Keratinocyte (primary cell): Measurements from ENCODE around the gene CCR6. TPM values are rescaled to one million over a fixed set of nuclear protein-coding genes. Genes with fewer than 3 reads are reported as not detected.

Experiments used
- DNase-seq: peaks from one replicate; pipeline ENCODE4 v3.0.0-alpha.2; 2011; ENCODE audit warnings: low read depth, missing footprints, low spot score
- FAIRE-seq: peaks from 2 replicates; lab custom pipeline; 2011; peaks lifted over from hg19 to GRCh38; lab: Jason Lieb, UNC
- H2AFZ ChIP-seq: 2 replicates; pipeline ENCODE4 v1.6.0; 2012; ENCODE audit warnings: low read length, control low read depth, inconsistent platforms; ENCODE audit not compliant: control insufficient read depth
- H3K27ac ChIP-seq: 2 replicates; pipeline ENCODE4 v1.5.1; 2011; ENCODE audit warnings: low read length; ENCODE audit not compliant: control insufficient read depth, insufficient read depth
- H3K27me3 ChIP-seq: 3 replicates; pipeline ENCODE4 v1.6.0; 2011; ENCODE audit warnings: low read length; ENCODE audit not compliant: control insufficient read depth, insufficient read depth; ENCODE audit errors: extremely low read depth
- H3K36me3 ChIP-seq, 2 experiments: 2 replicates in 1 of 2; 3 replicates in 1 of 2; pipeline ENCODE4 v1.5.1; 2011; ENCODE audit warnings: low read length in 2 of 2, mild to moderate bottlenecking in 1 of 2; ENCODE audit not compliant: control insufficient read depth in 2 of 2, insufficient read depth in 2 of 2; ENCODE audit errors: extremely low read depth in 1 of 2
- H3K4me1 ChIP-seq: 3 replicates; pipeline ENCODE4 v1.5.1; 2011; ENCODE audit warnings: low read length; ENCODE audit not compliant: control insufficient read depth, insufficient read depth; ENCODE audit errors: extremely low read depth
- H3K4me2 ChIP-seq: 3 replicates; pipeline ENCODE4 v1.6.0; 2011; ENCODE audit warnings: low read depth, low read length; ENCODE audit not compliant: control insufficient read depth, insufficient read depth; ENCODE audit errors: extremely low read depth
- H3K4me3 ChIP-seq, 3 experiments: fragments of 200-600 bp in 1 of 3; sonication (generic) in 1 of 3; 2 replicates in 2 of 3; 3 replicates in 1 of 3; pipeline ENCODE4 v1.5.1; 2011 to 2016; ENCODE audit warnings: low read length in 3 of 3, mild to moderate bottlenecking in 3 of 3, control low read depth in 2 of 3, inconsistent platforms in 1 of 3, low read depth in 1 of 3, mixed read lengths in 1 of 3, mixed run types in 1 of 3, moderate library complexity in 1 of 3; ENCODE audit not compliant: control insufficient read depth in 2 of 3, insufficient read depth in 2 of 3; ENCODE audit errors: extremely low read depth in 1 of 3
- H3K79me2 ChIP-seq: 2 replicates; pipeline ENCODE4 v1.6.0; 2012; ENCODE audit warnings: low read length; ENCODE audit not compliant: control insufficient read depth, insufficient read depth
- H3K9ac ChIP-seq: 3 replicates; pipeline ENCODE4 v1.6.0; 2011; ENCODE audit warnings: low read length; ENCODE audit not compliant: control insufficient read depth, insufficient read depth; ENCODE audit errors: extremely low read depth
- H3K9me1 ChIP-seq: 3 replicates; pipeline ENCODE4 v1.6.0; 2011; ENCODE audit warnings: low read length; ENCODE audit not compliant: control insufficient read depth, insufficient read depth; ENCODE audit errors: extremely low read depth
- H3K9me3 ChIP-seq: 2 replicates; pipeline ENCODE4 v1.5.1; 2012; ENCODE audit warnings: low read depth, low read length; ENCODE audit not compliant: control insufficient read depth
- H4K20me1 ChIP-seq: 3 replicates; pipeline ENCODE4 v1.6.0; 2011; ENCODE audit warnings: low read length; ENCODE audit not compliant: control insufficient read depth, insufficient read depth; ENCODE audit errors: extremely low read depth
- CTCF ChIP-seq, 3 experiments: IDR thresholded peaks in 1 of 3; conservative IDR thresholded peaks in 1 of 3; optimal IDR thresholded peaks in 1 of 3; 2 replicates in 2 of 3; 3 replicates in 1 of 3; pipeline versions ENCODE3 to v1.5.1; 2011; ENCODE audit warnings: low read length in 3 of 3, mild to moderate bottlenecking in 3 of 3, moderate library complexity in 2 of 3, control low read depth in 1 of 3, inconsistent platforms in 1 of 3; ENCODE audit not compliant: insufficient read depth in 2 of 3; ENCODE audit errors: extremely low read depth in 1 of 3
- EZH2 ChIP-seq: IDR thresholded peaks from one replicate; pipeline ENCODE4 v1.6.1; 2012; ENCODE audit warnings: inconsistent platforms, mild to moderate bottlenecking, low read length, moderate library complexity
- dilution Hi-C: fragments of 300-500 bp; cut with MboI; formaldehyde crosslinking; loops from one replicate; pipeline ENCODE4 v1.7.0; 2020; ENCODE audit warnings: low sequenced_read_pairs; ENCODE audit not compliant: extremely low pct_ligation_motif_present
- polyA plus RNA-seq, 5 experiments: library from polyadenylated mRNA; depleted of rRNA in 3 of 5; stranded (reverse) in 3 of 5; stranded (forward) in 1 of 5; unstranded in 1 of 5; fragments of >200 nt; gene quantifications; 1 replicate in 1 of 5; 2 replicates in 3 of 5; 3 replicates in 1 of 5; pipeline versions ENCODE4 v1.2.1 to v1.2.3, GENCODE V29; 2011 to 2012; ENCODE audit warnings: missing spikeins in 2 of 5, low read depth in 1 of 5, low replicate concordance in 1 of 5

Gene CCR6
- polyA plus RNA-seq, 1 donor (not counting 4 experiments of a cell fraction or from before 2014, with no cell fraction given), result not detected

GRCh38 chr6:167153521-167153959 lies 30.6 kb downstream of the CCR6 start:
- no peaks in the 10 kb centered on the region for H3K9me1 ChIP-seq
- FAIRE-seq (no peak), DNase-seq (no peak)
- H3K79me2 ChIP-seq, result no peaks in the 10 kb centered on the region
- no peak overlapping the region for H3K9ac ChIP-seq
- no peaks in the 10 kb centered on the region for H3K36me3 ChIP-seq
- H3K4me3 ChIP-seq, result no peak overlapping the region
- dilution Hi-C loops, result no loop called here
- H4K20me1 ChIP-seq, result no peaks in the 10 kb centered on the region
- H3K4me1 ChIP-seq, result no peaks in the 10 kb centered on the region
- H3K27me3 ChIP-seq, result no peaks in the 10 kb centered on the region
- no peak overlapping the region for H3K27ac ChIP-seq
- TF ChIP-seq EZH2, result no peak
- H3K4me2 ChIP-seq, result no peak overlapping the region
- no peak overlapping the region for H2AFZ ChIP-seq
- H3K9me3 ChIP-seq, result no peaks in the 10 kb centered on the region

- FAIRE-seq (no peak), DNase-seq (no peak)
- H3K4me3 ChIP-seq, result no peak overlapping the region
- no peak overlapping the region for H2AFZ ChIP-seq
- dilution Hi-C loops, result no loop called here
- no peaks in the 10 kb centered on the region for H3K9me1 ChIP-seq
- no peaks in the 10 kb centered on the region for H3K36me3 ChIP-seq
- H3K9ac ChIP-seq, result no peak overlapping the region
- no peaks in the 10 kb centered on the region for H3K4me1 ChIP-seq
- H3K27me3 ChIP-seq, result no peaks in the 10 kb centered on the region
- no peaks in the 10 kb centered on the region for H4K20me1 ChIP-seq
- TF ChIP-seq CTCF (optimal IDR thresholded peaks at IDR 0.05 in 1 of 3, IDR thresholded peaks at IDR 0.05 in 1 of 3, conservative IDR thresholded peaks at IDR 0.05 in 1 of 3; ENCODE audit: extremely low read depth in 1 of 3, insufficient read depth in 2 of 3, low read length in 3 of 3) (no peak), EZH2 (no peak)
- no peaks in the 10 kb centered on the region for H3K9me3 ChIP-seq
- no peak overlapping the region for H3K27ac ChIP-seq
- no peak overlapping the region for H3K4me2 ChIP-seq
- H3K79me2 ChIP-seq, result no peaks in the 10 kb centered on the region
Measured at GRCh38 chr6:167154291-167154690, 31.4 kb downstream of the CCR6 start.

- H4K20me1 ChIP-seq, result no peaks in the 10 kb centered on the region
- no peaks in the 10 kb centered on the region for H3K79me2 ChIP-seq
- no peak overlapping the region for H3K27ac ChIP-seq
- no peak overlapping the region for H2AFZ ChIP-seq
- no peaks in the 10 kb centered on the region for H3K27me3 ChIP-seq
- H3K9ac ChIP-seq, result no peak overlapping the region
- H3K9me3 ChIP-seq, result no peaks in the 10 kb centered on the region
- H3K9me1 ChIP-seq, result no peaks in the 10 kb centered on the region
- H3K4me3 ChIP-seq, result no peak overlapping the region
- dilution Hi-C loops, result no loop called here
- no peak for DNase-seq
- TF ChIP-seq CTCF (optimal IDR thresholded peaks at IDR 0.05 in 1 of 3, IDR thresholded peaks at IDR 0.05 in 1 of 3, conservative IDR thresholded peaks at IDR 0.05 in 1 of 3; ENCODE audit: extremely low read depth in 1 of 3, insufficient read depth in 2 of 3, low read length in 3 of 3), result no peak
- TF ChIP-seq EZH2, result no peak
- H3K4me2 ChIP-seq, result no peak overlapping the region
- no peaks in the 10 kb centered on the region for H3K4me1 ChIP-seq
- H3K36me3 ChIP-seq, result no peaks in the 10 kb centered on the region
- FAIRE-seq, result no peak
Measured at GRCh38 chr6:167154895-167155294, 32.0 kb downstream of the CCR6 start.
